Measurements from ENCODE around the gene PIK3R1.

The PIK3R1 gene

GRCh38 chr5:68299575-68299974 is 84.0 kb downstream of the PIK3R1 start:
- no peak for DNase-seq

GRCh38 chr5:68303038-68303738 is 87.6 kb downstream of the PIK3R1 start:
- DNase-seq = no peak

- no peak for DNase-seq
Measured at GRCh38 chr5:68303754-68304420, 88.3 kb downstream of the PIK3R1 start.

- no peak for DNase-seq
Measured at GRCh38 chr5:68304421-68305052, 89.0 kb downstream of the PIK3R1 start.

- no peak for DNase-seq
Measured at GRCh38 chr5:68305223-68305870, 89.8 kb downstream of the PIK3R1 start.

GRCh38 chr5:68306361-68307014 is 90.9 kb downstream of the PIK3R1 start:
- DNase-seq = no peak

- DNase-seq = no peak
Measured at GRCh38 chr5:68313336-68313735, 97.8 kb downstream of the PIK3R1 start.

- no peak for DNase-seq
Measured at GRCh38 chr5:68314465-68314864, 98.9 kb downstream of the PIK3R1 start.

GRCh38 chr5:68315679-68316271 is 100.2 kb downstream of the PIK3R1 start:
- DNase-seq = no peak

- no peak for DNase-seq
Measured at GRCh38 chr5:68316469-68316868, 100.9 kb downstream of the PIK3R1 start.

GRCh38 chr5:68317646-68318045 is 102.1 kb downstream of the PIK3R1 start:
- no peak for DNase-seq

GRCh38 chr5:68318955-68319705 is 103.6 kb downstream of the PIK3R1 start:
- DNase-seq = no peak

GRCh38 chr5:68319706-68320412 is 104.3 kb downstream of the PIK3R1 start:
- DNase-seq = no peak

GRCh38 chr5:68320413-68320986 is 104.9 kb downstream of the PIK3R1 start:
- DNase-seq = no peak

- no peak for DNase-seq
Measured at GRCh38 chr5:68325065-68325580, 109.6 kb downstream of the PIK3R1 start.

- DNase-seq = no peak
Measured at GRCh38 chr5:68329554-68330255, 114.1 kb downstream of the PIK3R1 start.

- no peak for DNase-seq
Measured at GRCh38 chr5:68330574-68330973, 115.0 kb downstream of the PIK3R1 start.

GRCh38 chr5:68331192-68332079 is 115.9 kb downstream of the PIK3R1 start:
- no peak for DNase-seq

GRCh38 chr5:68332080-68332451 is 116.5 kb downstream of the PIK3R1 start:
- DNase-seq = no peak
